ENCODE results near the gene DOK3. TPM values are rescaled to one million over a fixed set of nuclear protein-coding genes. Genes with fewer than 3 reads are reported as not detected.

DOK3 gene
- total and polyA plus RNA-seq, 8 donors: 5.8 to 90.5 (median 7.1) TPM

- no peak overlapping the region for H3K4me3 ChIP-seq
- intact Hi-C loops (cut with DNase I): loop anchor here in 1 of 2 donors (5.0 kb wide), 1 partner anchor 111 kb away; no protein-coding TSS in a partner anchor
Measured at GRCh38 chr5:177503351-177504085, 6.1 kb downstream of the DOK3 start.

GRCh38 chr5:177502886-177503285, 6.7 kb downstream of the DOK3 start:
- intact Hi-C loops (cut with DNase I): loop anchor here in 1 of 2 donors (5.0 kb wide), 1 partner anchor 111 kb away; no protein-coding TSS in a partner anchor
- ATAC-seq: no peak

More at GRCh38 chr5:177503351-177504085, 6.1 kb downstream of the DOK3 start:
- DNase-seq (peak in 1 of 4 donors; percentile 75), ATAC-seq (no peak)
- peaks cover 0 to 47% of the 10 kb centered on the region in 2 donors for H3K4me1 ChIP-seq
- no peak for TF ChIP-seq CTCF (IDR thresholded peaks at IDR 0.05)
- H3K36me3 ChIP-seq: peaks cover 0 to 61% of the 10 kb centered on the region in 2 donors
- H3K27ac ChIP-seq: no peak overlapping the region
- H3K27me3 ChIP-seq: peaks cover 0 to 5% of the 10 kb centered on the region in 2 donors
- H3K9me3 ChIP-seq: no peaks in the 10 kb centered on the region

GRCh38 chr5:177501874-177502678, 7.5 kb downstream of the DOK3 start:
- no peaks in the 10 kb centered on the region for H3K9me3 ChIP-seq
- H3K4me1 ChIP-seq: peaks cover 5 to 50% of the 10 kb centered on the region in 2 donors
- H3K4me3 ChIP-seq: no peak overlapping the region
- ATAC-seq (no peak), DNase-seq (no peak)
- TF ChIP-seq CTCF (IDR thresholded peaks at IDR 0.05): no peak
- peak overlapping the region in 1 of 2 donors; percentile 18 for H3K27ac ChIP-seq
- peaks cover 0 to 10% of the 10 kb centered on the region in 2 donors for H3K27me3 ChIP-seq
- intact Hi-C loops (cut with DNase I): loop anchor here in 1 of 2 donors (5.0 kb wide), 1 partner anchor 110 kb away; no protein-coding TSS in a partner anchor
- peaks cover 0 to 50% of the 10 kb centered on the region in 2 donors for H3K36me3 ChIP-seq

More at GRCh38 chr5:177502886-177503285, 6.7 kb downstream of the DOK3 start:
- H3K27ac ChIP-seq: peak overlapping the region in 1 of 2 donors; percentile 18
- TF ChIP-seq CTCF (IDR thresholded peaks at IDR 0.05): no peak
- no peak for DNase-seq
- H3K4me1 ChIP-seq: peaks cover 5 to 53% of the 10 kb centered on the region in 2 donors
- H3K4me3 ChIP-seq: no peak overlapping the region
- H3K36me3 ChIP-seq: peaks cover 0 to 58% of the 10 kb centered on the region in 2 donors
- H3K9me3 ChIP-seq: no peaks in the 10 kb centered on the region
- peaks cover 0 to 10% of the 10 kb centered on the region in 2 donors for H3K27me3 ChIP-seq

- H3K4me3 ChIP-seq: no peak overlapping the region
- H3K36me3 ChIP-seq: peaks cover 0 to 38% of the 10 kb centered on the region in 2 donors
- H3K27ac ChIP-seq: no peak overlapping the region
- H3K27me3 ChIP-seq: peaks cover 0 to 10% of the 10 kb centered on the region in 2 donors
- peak; percentile 36 for ATAC-seq
- no peaks in the 10 kb centered on the region for H3K9me3 ChIP-seq
- DNase-seq: peak; percentile 83 to 98 (median 90)
- intact Hi-C loops (cut with DNase I): loop anchor here in 1 of 2 donors (5.0 kb wide), 1 partner anchor 109 kb away; no protein-coding TSS in a partner anchor
- peak; percentile 93 to 99 for TF ChIP-seq CTCF (IDR thresholded peaks at IDR 0.05)
- H3K4me1 ChIP-seq: peaks cover 13 to 47% of the 10 kb centered on the region in 2 donors
Measured at GRCh38 chr5:177500685-177501522, 8.7 kb downstream of the DOK3 start.
